ENCODE measurements around the gene ADNP. TPM values are rescaled to one million over a fixed set of nuclear protein-coding genes. Genes with fewer than 3 reads are reported as not detected.

Gene ADNP
- total RNA-seq, 1 experiment from 2014 or later = 106 TPM

DNA sequence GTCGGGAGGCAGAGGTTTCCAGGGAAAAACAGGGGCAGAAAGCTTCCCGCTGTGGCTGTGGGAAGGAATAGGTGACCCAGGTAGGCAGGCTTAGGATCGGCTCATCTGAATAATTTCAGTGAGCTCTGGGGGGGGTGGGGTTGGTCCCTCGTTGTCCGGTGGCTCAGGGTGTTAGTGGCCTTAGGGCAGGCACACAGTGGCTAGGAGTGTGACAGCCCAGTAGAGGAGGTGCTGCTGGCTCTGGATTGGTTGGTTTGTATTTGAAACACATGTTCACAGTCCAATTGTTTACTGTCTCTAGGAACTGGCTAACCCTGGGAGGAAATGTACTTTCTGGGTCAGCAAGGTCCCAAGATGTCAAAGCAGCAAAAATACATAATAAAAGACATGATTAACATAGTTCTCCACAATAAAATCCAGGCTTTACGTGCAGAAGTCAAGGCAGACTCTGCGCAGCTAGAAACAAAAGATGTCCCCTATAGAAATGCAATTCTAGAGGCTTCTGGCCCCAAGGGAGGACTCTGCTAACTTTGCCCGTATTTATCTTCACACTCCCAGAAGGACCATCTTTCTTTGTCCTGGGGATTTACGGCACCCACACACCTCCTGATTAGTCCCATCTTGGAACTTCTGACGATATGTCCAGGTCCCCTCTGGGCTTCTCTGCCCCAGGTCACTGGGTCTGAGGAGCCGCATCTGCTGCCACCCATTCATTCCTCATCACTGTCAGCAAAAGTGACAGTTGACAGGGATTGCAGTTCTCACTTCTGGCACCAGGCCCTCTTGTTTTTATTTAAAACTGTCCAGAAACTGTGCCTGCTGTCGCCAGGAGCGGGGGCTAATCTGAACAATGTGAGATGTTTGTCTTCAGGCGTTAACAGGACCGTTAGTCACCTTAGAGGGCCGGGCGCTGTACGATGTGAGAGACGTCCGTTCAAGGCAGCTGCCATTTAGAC, 46.1 kb upstream of the ADNP start:
- POLR2A ChIA-PET = no interaction called here
- H3K4me1 Mint-ChIP-seq = peaks cover 3% of the 10 kb centered on the region
- CTCF ChIA-PET = interaction anchor here (0.6 kb wide), 2 partner anchors 43 to 184 kb away, joined by 3 to 4 read pairs; no protein-coding TSS in a partner anchor
- peaks cover 4% of the 10 kb centered on the region for H3K9me3 Mint-ChIP-seq
- peaks cover 7% of the 10 kb centered on the region for H3K27me3 Mint-ChIP-seq (ENCODE audit: low read depth)
- H3K27ac Mint-ChIP-seq = no peak overlapping the region
- ATAC-seq (no peak; the same call in 1 of the 2 replicates), DNase-seq (ENCODE audit: low spot score) (no peak)
- no peaks in the 10 kb centered on the region for H3K36me3 Mint-ChIP-seq
- H3K4me3 Mint-ChIP-seq = no peak overlapping the region
- TF ChIP-seq, protein P1, sequence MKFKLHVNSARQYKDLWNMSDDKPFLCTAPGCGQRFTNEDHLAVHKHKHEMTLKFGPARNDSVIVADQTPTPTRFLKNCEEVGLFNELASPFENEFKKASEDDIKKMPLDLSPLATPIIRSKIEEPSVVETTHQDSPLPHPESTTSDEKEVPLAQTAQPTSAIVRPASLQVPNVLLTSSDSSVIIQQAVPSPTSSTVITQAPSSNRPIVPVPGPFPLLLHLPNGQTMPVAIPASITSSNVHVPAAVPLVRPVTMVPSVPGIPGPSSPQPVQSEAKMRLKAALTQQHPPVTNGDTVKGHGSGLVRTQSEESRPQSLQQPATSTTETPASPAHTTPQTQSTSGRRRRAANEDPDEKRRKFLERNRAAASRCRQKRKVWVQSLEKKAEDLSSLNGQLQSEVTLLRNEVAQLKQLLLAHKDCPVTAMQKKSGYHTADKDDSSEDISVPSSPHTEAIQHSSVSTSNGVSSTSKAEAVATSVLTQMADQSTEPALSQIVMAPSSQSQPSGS (CRISPR knock-in tag; IDR thresholded peaks at IDR 0.05; ENCODE audit: borderline replicate concordance, low read depth) = no peak
- no peak for TF ChIP-seq IRF2 (CRISPR knock-in tag; IDR thresholded peaks at IDR 0.05; ENCODE audit: borderline replicate concordance, low read depth)
- TF ChIP-seq, protein P2, sequence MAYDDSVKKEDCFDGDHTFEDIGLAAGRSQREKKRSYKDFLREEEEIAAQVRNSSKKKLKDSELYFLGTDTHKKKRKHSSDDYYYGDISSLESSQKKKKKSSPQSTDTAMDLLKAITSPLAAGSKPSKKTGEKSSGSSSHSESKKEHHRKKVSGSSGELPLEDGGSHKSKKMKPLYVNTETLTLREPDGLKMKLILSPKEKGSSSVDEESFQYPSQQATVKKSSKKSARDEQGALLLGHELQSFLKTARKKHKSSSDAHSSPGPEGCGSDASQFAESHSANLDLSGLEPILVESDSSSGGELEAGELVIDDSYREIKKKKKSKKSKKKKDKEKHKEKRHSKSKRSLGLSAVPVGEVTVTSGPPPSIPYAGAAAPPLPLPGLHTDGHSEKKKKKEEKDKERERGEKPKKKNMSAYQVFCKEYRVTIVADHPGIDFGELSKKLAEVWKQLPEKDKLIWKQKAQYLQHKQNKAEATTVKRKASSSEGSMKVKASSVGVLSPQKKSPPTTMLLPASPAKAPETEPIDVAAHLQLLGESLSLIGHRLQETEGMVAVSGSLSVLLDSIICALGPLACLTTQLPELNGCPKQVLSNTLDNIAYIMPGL (CRISPR knock-in tag; IDR thresholded peaks at IDR 0.05) = no peak
- no peak for TF ChIP-seq CBFB (CRISPR knock-in tag; IDR thresholded peaks at IDR 0.05; ENCODE audit: low read depth)
- TF ChIP-seq CREM (CRISPR knock-in tag; IDR thresholded peaks at IDR 0.05) = no peak
- TF ChIP-seq, protein P3, sequence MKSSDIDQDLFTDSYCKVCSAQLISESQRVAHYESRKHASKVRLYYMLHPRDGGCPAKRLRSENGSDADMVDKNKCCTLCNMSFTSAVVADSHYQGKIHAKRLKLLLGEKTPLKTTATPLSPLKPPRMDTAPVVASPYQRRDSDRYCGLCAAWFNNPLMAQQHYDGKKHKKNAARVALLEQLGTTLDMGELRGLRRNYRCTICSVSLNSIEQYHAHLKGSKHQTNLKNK (CRISPR knock-in tag; IDR thresholded peaks at IDR 0.05) = no peak
- no peak for TF ChIP-seq ZNF219 (CRISPR knock-in tag; IDR thresholded peaks at IDR 0.05; ENCODE audit: borderline replicate concordance)
- TF ChIP-seq, protein P4, sequence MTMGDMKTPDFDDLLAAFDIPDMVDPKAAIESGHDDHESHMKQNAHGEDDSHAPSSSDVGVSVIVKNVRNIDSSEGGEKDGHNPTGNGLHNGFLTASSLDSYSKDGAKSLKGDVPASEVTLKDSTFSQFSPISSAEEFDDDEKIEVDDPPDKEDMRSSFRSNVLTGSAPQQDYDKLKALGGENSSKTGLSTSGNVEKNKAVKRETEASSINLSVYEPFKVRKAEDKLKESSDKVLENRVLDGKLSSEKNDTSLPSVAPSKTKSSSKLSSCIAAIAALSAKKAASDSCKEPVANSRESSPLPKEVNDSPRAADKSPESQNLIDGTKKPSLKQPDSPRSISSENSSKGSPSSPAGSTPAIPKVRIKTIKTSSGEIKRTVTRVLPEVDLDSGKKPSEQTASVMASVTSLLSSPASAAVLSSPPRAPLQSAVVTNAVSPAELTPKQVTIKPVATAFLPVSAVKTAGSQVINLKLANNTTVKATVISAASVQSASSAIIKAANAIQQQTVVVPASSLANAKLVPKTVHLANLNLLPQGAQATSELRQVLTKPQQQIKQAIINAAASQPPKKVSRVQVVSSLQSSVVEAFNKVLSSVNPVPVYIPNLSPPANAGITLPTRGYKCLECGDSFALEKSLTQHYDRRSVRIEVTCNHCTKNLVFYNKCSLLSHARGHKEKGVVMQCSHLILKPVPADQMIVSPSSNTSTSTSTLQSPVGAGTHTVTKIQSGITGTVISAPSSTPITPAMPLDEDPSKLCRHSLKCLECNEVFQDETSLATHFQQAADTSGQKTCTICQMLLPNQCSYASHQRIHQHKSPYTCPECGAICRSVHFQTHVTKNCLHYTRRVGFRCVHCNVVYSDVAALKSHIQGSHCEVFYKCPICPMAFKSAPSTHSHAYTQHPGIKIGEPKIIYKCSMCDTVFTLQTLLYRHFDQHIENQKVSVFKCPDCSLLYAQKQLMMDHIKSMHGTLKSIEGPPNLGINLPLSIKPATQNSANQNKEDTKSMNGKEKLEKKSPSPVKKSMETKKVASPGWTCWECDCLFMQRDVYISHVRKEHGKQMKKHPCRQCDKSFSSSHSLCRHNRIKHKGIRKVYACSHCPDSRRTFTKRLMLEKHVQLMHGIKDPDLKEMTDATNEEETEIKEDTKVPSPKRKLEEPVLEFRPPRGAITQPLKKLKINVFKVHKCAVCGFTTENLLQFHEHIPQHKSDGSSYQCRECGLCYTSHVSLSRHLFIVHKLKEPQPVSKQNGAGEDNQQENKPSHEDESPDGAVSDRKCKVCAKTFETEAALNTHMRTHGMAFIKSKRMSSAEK (CRISPR knock-in tag; IDR thresholded peaks at IDR 0.05; ENCODE audit: borderline replicate concordance) = no peak
- TF ChIP-seq, protein P5, sequence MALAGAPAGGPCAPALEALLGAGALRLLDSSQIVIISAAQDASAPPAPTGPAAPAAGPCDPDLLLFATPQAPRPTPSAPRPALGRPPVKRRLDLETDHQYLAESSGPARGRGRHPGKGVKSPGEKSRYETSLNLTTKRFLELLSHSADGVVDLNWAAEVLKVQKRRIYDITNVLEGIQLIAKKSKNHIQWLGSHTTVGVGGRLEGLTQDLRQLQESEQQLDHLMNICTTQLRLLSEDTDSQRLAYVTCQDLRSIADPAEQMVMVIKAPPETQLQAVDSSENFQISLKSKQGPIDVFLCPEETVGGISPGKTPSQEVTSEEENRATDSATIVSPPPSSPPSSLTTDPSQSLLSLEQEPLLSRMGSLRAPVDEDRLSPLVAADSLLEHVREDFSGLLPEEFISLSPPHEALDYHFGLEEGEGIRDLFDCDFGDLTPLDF (CRISPR knock-in tag; IDR thresholded peaks at IDR 0.05) = no peak
- TF ChIP-seq TP53 (CRISPR knock-in tag; IDR thresholded peaks at IDR 0.05) = no peak
- TF ChIP-seq, protein P6, sequence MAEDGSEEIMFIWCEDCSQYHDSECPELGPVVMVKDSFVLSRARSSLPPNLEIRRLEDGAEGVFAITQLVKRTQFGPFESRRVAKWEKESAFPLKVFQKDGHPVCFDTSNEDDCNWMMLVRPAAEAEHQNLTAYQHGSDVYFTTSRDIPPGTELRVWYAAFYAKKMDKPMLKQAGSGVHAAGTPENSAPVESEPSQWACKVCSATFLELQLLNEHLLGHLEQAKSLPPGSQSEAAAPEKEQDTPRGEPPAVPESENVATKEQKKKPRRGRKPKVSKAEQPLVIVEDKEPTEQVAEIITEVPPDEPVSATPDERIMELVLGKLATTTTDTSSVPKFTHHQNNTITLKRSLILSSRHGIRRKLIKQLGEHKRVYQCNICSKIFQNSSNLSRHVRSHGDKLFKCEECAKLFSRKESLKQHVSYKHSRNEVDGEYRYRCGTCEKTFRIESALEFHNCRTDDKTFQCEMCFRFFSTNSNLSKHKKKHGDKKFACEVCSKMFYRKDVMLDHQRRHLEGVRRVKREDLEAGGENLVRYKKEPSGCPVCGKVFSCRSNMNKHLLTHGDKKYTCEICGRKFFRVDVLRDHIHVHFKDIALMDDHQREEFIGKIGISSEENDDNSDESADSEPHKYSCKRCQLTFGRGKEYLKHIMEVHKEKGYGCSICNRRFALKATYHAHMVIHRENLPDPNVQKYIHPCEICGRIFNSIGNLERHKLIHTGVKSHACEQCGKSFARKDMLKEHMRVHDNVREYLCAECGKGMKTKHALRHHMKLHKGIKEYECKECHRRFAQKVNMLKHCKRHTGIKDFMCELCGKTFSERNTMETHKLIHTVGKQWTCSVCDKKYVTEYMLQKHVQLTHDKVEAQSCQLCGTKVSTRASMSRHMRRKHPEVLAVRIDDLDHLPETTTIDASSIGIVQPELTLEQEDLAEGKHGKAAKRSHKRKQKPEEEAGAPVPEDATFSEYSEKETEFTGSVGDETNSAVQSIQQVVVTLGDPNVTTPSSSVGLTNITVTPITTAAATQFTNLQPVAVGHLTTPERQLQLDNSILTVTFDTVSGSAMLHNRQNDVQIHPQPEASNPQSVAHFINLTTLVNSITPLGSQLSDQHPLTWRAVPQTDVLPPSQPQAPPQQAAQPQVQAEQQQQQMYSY (CRISPR knock-in tag; IDR thresholded peaks at IDR 0.05) = no peak
- no peak for TF ChIP-seq JAZF1 (CRISPR knock-in tag; IDR thresholded peaks at IDR 0.05)
- no peak for TF ChIP-seq NFE2L1 (CRISPR knock-in tag; IDR thresholded peaks at IDR 0.05)
- no peak for TF ChIP-seq JUN (CRISPR knock-in tag; IDR thresholded peaks at IDR 0.05)
- TF ChIP-seq HMGA2 (CRISPR knock-in tag; IDR thresholded peaks at IDR 0.05) = no peak
- TF ChIP-seq NFYB (CRISPR knock-in tag; conservative IDR thresholded peaks at IDR 0.05; ENCODE audit: low read depth) = no peak
- no peak for TF ChIP-seq TCF7 (CRISPR knock-in tag; IDR thresholded peaks at IDR 0.05; ENCODE audit: low read depth)
- TF ChIP-seq MYBL2 (CRISPR knock-in tag; IDR thresholded peaks at IDR 0.05) = no peak
- no peak for TF ChIP-seq FOXJ3 (CRISPR knock-in tag; IDR thresholded peaks at IDR 0.05; ENCODE audit: borderline replicate concordance)
- TF ChIP-seq ZNF317 (CRISPR knock-in tag; IDR thresholded peaks at IDR 0.05; ENCODE audit: borderline replicate concordance, low read depth) = no peak
